HEK293T (cell line): Measurements from ENCODE around the gene LRP1B.

Source experiments
- BHLHE40 ChIP-seq: fragments of 450-650 bp; IDR thresholded peaks from 2 replicates; pipeline ENCODE4 v1.6.1; 2016; ENCODE audit warnings: mild to moderate bottlenecking, moderate library complexity, borderline replicate concordance
- FOXA1 ChIP-seq: fragments of 450-650 bp; IDR thresholded peaks from 2 replicates; pipeline ENCODE4 v1.6.1; 2016; ENCODE audit warnings: mild to moderate bottlenecking
- FOXM1 ChIP-seq: fragments of 450-650 bp; IDR thresholded peaks from 2 replicates; pipeline ENCODE4 v1.6.1; 2017; ENCODE audit warnings: mild to moderate bottlenecking, borderline replicate concordance
- L3MBTL2 ChIP-seq: fragments of 450-650 bp; conservative IDR thresholded peaks from 2 replicates; pipeline ENCODE4 v1.6.1; 2016; ENCODE audit warnings: mild to moderate bottlenecking
- LEF1 ChIP-seq: fragments of 450-650 bp; IDR thresholded peaks from 2 replicates; pipeline ENCODE4 v1.6.1; 2017; ENCODE audit warnings: mild to moderate bottlenecking, borderline replicate concordance
- NFRKB ChIP-seq: fragments of 450-650 bp; IDR thresholded peaks from 2 replicates; pipeline ENCODE4 v1.6.1; 2016; ENCODE audit warnings: mild to moderate bottlenecking, moderate library complexity
- SUZ12 ChIP-seq: fragments of 450-650 bp; IDR thresholded peaks from 2 replicates; pipeline ENCODE4 v1.6.1; 2016; ENCODE audit warnings: mild to moderate bottlenecking

DNA sequence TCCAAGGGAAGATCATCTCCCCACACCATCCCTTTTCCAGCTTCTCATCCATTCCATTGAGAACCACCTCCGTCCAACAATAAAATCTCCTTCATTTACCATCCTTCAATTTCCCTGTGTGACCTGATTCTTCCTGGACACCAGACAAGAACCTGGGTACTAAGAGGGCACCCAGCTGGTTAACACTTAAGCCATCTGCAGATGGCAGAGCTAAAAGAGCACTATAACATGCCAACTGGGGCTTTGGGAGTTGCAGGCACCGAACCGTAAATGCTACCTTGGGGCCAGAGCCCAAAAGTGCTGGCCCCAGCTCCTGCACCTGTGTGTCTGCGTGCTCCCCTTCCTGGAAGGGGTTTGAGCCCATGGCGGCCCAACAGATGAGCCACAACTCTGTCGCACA, 655.0 kb downstream of the LRP1B start:
- TF ChIP-seq FOXM1 (no peak), BHLHE40 (no peak), NFRKB (no peak), FOXA1 (no peak), SUZ12 (no peak), LEF1 (no peak), L3MBTL2 (no peak)
